ENCODE data around the gene ABCB4. TPM values are rescaled to one million over a fixed set of nuclear protein-coding genes. Genes with fewer than 3 reads are reported as not detected.

ABCB4 gene
- total RNA-seq, 4 donors from 2014 or later: 0.29 to 2.4 (median 1.1) TPM; not detected in 1

DNA sequence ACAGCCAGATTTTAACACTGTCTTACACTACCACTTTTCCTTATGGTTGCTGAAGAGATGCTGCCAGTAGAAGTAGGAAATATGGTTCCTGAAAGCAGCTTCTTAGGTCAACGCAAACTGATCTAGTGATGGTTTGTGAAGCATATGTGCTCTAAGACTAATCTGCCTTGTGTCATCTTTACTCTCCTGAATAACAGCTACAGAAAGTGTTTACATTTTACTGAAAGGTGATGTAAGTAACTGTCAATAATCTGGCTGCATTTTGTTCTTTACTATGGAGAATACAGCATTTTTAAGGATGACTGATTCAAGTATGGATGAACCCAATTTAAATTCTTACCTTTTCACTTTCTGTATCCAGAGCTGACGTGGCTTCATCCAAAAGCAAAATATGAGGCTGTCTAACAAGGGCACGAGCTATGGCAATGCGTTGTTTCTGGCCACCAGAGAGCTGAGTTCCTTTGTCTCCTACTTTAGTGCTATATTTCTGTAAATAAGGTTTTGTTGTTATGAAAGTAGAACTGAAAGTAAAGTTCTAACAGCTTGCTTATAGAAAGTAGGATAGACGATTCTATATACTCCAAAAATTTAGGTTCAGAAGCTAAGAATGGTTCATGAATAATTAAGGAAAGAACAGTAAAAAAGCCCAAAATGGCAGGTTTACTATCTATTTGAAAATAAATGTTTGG is 30.2 kb upstream of the ABCB4 start:
- no peaks in the 10 kb centered on the region for H3K36me3 ChIP-seq
- TF ChIP-seq, protein P1, sequence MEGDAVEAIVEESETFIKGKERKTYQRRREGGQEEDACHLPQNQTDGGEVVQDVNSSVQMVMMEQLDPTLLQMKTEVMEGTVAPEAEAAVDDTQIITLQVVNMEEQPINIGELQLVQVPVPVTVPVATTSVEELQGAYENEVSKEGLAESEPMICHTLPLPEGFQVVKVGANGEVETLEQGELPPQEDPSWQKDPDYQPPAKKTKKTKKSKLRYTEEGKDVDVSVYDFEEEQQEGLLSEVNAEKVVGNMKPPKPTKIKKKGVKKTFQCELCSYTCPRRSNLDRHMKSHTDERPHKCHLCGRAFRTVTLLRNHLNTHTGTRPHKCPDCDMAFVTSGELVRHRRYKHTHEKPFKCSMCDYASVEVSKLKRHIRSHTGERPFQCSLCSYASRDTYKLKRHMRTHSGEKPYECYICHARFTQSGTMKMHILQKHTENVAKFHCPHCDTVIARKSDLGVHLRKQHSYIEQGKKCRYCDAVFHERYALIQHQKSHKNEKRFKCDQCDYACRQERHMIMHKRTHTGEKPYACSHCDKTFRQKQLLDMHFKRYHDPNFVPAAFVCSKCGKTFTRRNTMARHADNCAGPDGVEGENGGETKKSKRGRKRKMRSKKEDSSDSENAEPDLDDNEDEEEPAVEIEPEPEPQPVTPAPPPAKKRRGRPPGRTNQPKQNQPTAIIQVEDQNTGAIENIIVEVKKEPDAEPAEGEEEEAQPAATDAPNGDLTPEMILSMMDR (IDR thresholded peaks at IDR 0.05): no peak
- no peak for TF ChIP-seq POLR2A (IDR thresholded peaks at IDR 0.05)
- H3K27ac ChIP-seq: no peak overlapping the region
- no peaks in the 10 kb centered on the region for H3K4me1 ChIP-seq
- H3K27me3 ChIP-seq: no peaks in the 10 kb centered on the region
- intact Hi-C loops (cut with DNase I; ENCODE audit: low total_unique reads): no loop called here
- H3K4me3 ChIP-seq: no peak overlapping the region
- no peaks in the 10 kb centered on the region for H3K9me3 ChIP-seq
- DNase-seq: no peak

- intact Hi-C loops (cut with DNase I; ENCODE audit: low total_unique reads): no loop called here
- TF ChIP-seq POLR2A (IDR thresholded peaks at IDR 0.05): no peak
- TF ChIP-seq, protein P1 (IDR thresholded peaks at IDR 0.05): no peak
- H3K9me3 ChIP-seq: no peaks in the 10 kb centered on the region
- no peak for DNase-seq
- no peaks in the 10 kb centered on the region for H3K4me1 ChIP-seq
- no peaks in the 10 kb centered on the region for H3K36me3 ChIP-seq
- no peak overlapping the region for H3K27ac ChIP-seq
- no peak overlapping the region for H3K4me3 ChIP-seq
- no peaks in the 10 kb centered on the region for H3K27me3 ChIP-seq
Measured at GRCh38 chr7:87505122-87505521, 29.6 kb upstream of the ABCB4 start.

- TF ChIP-seq POLR2A (IDR thresholded peaks at IDR 0.05): no peak
- TF ChIP-seq, protein P1 (IDR thresholded peaks at IDR 0.05): no peak
- H3K27ac ChIP-seq: no peak overlapping the region
- no peak overlapping the region for H3K4me3 ChIP-seq
- intact Hi-C loops (cut with DNase I; ENCODE audit: low total_unique reads): no loop called here
- H3K27me3 ChIP-seq: no peaks in the 10 kb centered on the region
- no peaks in the 10 kb centered on the region for H3K9me3 ChIP-seq
- H3K4me1 ChIP-seq: no peaks in the 10 kb centered on the region
- DNase-seq: no peak
- H3K36me3 ChIP-seq: no peaks in the 10 kb centered on the region
Measured at GRCh38 chr7:87499494-87499893, 24.0 kb upstream of the ABCB4 start.

- DNase-seq: no peak
- intact Hi-C loops (cut with DNase I; ENCODE audit: low total_unique reads): no loop called here
- no peaks in the 10 kb centered on the region for H3K9me3 ChIP-seq
- no peaks in the 10 kb centered on the region for H3K36me3 ChIP-seq
- no peaks in the 10 kb centered on the region for H3K4me1 ChIP-seq
- no peak overlapping the region for H3K27ac ChIP-seq
- TF ChIP-seq, protein P1 (IDR thresholded peaks at IDR 0.05): no peak
- TF ChIP-seq POLR2A (IDR thresholded peaks at IDR 0.05): no peak
- no peak overlapping the region for H3K4me3 ChIP-seq
- no peaks in the 10 kb centered on the region for H3K27me3 ChIP-seq
Measured at GRCh38 chr7:87498893-87499292, 23.4 kb upstream of the ABCB4 start.

DNA sequence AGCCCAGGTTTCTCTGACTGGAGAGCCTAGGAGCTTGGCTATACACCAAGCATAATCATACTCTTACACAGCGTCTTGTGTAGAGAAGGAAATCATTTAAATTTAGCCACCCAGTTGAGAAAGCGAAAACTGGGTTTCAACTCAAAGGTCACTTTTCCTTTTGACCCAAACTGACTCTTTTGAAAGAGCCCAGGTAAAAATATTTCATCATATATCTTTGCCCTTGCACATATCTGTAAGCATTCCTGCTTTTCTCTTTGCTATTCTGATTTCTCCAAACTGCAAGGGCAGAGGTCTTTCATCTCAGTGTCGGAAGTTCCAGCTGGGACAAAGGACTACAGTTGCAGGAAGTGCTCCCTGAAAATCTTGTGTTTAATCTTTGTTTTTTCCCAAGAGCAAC is 22.0 kb upstream of the ABCB4 start:
- Histone ChIP-seq H3K36me3 (no peaks in the 10 kb centered on the region), H3K4me1 (no peaks in the 10 kb centered on the region), H3K4me3 (no peak overlapping the region), H3K9me3 (no peaks in the 10 kb centered on the region), H3K27ac (no peak overlapping the region), H3K27me3 (no peaks in the 10 kb centered on the region)
- DNase-seq: no peak
- TF ChIP-seq, protein P1 (IDR thresholded peaks at IDR 0.05): no peak
- no peak for TF ChIP-seq POLR2A (IDR thresholded peaks at IDR 0.05)
- intact Hi-C loops (cut with DNase I; ENCODE audit: low total_unique reads): no loop called here

Measured in uterus (tissue), 4 donors.